Measurements from ENCODE around the gene SMG7.

SMG7 gene

GRCh38 chr1:183470961-183471742 is 1.1 kb upstream of the SMG7 start (continued):
- TF ChIP-seq, protein P1, sequence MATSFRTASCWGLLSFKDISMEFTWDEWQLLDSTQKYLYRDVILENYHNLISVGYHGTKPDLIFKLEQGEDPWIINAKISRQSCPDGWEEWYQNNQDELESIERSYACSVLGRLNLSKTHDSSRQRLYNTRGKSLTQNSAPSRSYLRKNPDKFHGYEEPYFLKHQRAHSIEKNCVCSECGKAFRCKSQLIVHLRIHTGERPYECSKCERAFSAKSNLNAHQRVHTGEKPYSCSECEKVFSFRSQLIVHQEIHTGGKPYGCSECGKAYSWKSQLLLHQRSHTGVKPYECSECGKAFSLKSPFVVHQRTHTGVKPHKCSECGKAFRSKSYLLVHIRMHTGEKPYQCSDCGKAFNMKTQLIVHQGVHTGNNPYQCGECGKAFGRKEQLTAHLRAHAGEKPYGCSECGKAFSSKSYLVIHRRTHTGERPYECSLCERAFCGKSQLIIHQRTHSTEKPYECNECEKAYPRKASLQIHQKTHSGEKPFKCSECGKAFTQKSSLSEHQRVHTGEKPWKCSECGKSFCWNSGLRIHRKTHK (tag by site-specific recombination; IDR thresholded peaks at IDR 0.05) = no peak
- TF ChIP-seq, protein P2, sequence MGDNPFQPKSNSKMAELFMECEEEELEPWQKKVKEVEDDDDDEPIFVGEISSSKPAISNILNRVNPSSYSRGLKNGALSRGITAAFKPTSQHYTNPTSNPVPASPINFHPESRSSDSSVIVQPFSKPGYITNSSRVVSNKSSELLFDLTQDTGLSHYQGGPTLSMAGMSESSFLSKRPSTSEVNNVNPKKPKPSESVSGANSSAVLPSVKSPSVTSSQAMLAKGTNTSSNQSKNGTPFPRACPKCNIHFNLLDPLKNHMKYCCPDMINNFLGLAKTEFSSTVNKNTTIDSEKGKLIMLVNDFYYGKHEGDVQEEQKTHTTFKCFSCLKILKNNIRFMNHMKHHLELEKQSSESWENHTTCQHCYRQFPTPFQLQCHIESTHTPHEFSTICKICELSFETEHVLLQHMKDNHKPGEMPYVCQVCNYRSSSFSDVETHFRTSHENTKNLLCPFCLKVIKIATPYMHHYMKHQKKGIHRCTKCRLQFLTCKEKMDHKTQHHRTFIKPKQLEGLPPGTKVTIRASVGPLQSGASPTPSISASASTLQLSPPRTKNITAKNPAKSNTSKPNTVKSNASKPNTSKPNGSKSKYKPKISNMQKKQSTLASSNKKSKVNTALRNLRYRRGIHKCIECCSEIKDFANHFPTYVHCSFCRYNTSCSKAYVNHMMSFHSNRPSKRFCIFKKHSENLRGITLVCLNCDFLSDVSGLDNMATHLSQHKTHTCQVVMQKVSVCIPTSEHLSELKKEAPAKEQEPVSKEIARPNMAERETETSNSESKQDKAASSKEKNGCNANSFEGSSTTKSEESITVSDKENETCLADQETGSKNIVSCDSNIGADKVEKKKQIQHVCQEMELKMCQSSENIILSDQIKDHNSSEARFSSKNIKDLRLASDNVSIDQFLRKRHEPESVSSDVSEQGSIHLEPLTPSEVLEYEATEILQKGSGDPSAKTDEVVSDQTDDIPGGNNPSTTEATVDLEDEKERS (tag by site-specific recombination; IDR thresholded peaks at IDR 0.05) = 0 out of 2 replicates have a peak, but pooled peaks have one; percentile 10
- no peak for TF ChIP-seq ZNF214 (tag by site-specific recombination; IDR thresholded peaks at IDR 0.05; ENCODE audit: borderline replicate concordance)
- no peak for TF ChIP-seq ZSCAN16 (tag by site-specific recombination; IDR thresholded peaks at IDR 0.05)
- TF ChIP-seq MEIS1 (CRISPR knock-in tag; IDR thresholded peaks at IDR 0.05; ENCODE audit: borderline replicate concordance) = no peak
- TF ChIP-seq ZNF138 (tag by site-specific recombination; IDR thresholded peaks at IDR 0.05; ENCODE audit: borderline replicate concordance) = no peak
- TF ChIP-seq ZNF548 (tag by site-specific recombination; IDR thresholded peaks at IDR 0.05) = peak; percentile 82; the same call in 1 of the 2 replicates
- TF ChIP-seq GFI1B (tag by site-specific recombination; IDR thresholded peaks at IDR 0.05) = no peak
- TF ChIP-seq ZNF221 (tag by site-specific recombination; IDR thresholded peaks at IDR 0.05; ENCODE audit: borderline replicate concordance) = no peak
- TF ChIP-seq GLI4 (tag by site-specific recombination; IDR thresholded peaks at IDR 0.05) = peak; percentile 75
- no peak for TF ChIP-seq ZNF211 (tag by site-specific recombination; IDR thresholded peaks at IDR 0.05; ENCODE audit: low read depth)
- peak; percentile 81 for TF ChIP-seq ZNF501 (tag by site-specific recombination; IDR thresholded peaks at IDR 0.05)
- TF ChIP-seq ZNF626 (tag by site-specific recombination; IDR thresholded peaks at IDR 0.05) = no peak
- TF ChIP-seq GLIS1 (tag by site-specific recombination; IDR thresholded peaks at IDR 0.05) = 0 out of 2 replicates have a peak, but pooled peaks have one; percentile 55
- TF ChIP-seq, protein P3, sequence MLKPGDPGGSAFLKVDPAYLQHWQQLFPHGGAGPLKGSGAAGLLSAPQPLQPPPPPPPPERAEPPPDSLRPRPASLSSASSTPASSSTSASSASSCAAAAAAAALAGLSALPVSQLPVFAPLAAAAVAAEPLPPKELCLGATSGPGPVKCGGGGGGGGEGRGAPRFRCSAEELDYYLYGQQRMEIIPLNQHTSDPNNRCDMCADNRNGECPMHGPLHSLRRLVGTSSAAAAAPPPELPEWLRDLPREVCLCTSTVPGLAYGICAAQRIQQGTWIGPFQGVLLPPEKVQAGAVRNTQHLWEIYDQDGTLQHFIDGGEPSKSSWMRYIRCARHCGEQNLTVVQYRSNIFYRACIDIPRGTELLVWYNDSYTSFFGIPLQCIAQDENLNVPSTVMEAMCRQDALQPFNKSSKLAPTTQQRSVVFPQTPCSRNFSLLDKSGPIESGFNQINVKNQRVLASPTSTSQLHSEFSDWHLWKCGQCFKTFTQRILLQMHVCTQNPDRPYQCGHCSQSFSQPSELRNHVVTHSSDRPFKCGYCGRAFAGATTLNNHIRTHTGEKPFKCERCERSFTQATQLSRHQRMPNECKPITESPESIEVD (tag by site-specific recombination; IDR thresholded peaks at IDR 0.05) = no peak
- TF ChIP-seq ZNF621 (tag by site-specific recombination; IDR thresholded peaks at IDR 0.05) = no peak
- no peak for TF ChIP-seq GLI2 (tag by site-specific recombination; IDR thresholded peaks at IDR 0.05; ENCODE audit: borderline replicate concordance, low read depth)
- TF ChIP-seq ZBTB26 (tag by site-specific recombination; optimal IDR thresholded peaks at IDR 0.05) = peak; percentile 68
- no peak for TF ChIP-seq ZNF658 (tag by site-specific recombination; IDR thresholded peaks at IDR 0.05)
- no peak for TF ChIP-seq ZNF433 (tag by site-specific recombination; IDR thresholded peaks at IDR 0.05; ENCODE audit: low read depth)
- no peak for TF ChIP-seq ZNF148 (tag by site-specific recombination; IDR thresholded peaks at IDR 0.05; ENCODE audit: borderline replicate concordance)
- peak; percentile 56; the same call in 1 of the 2 replicates for TF ChIP-seq MZF1 (tag by site-specific recombination; IDR thresholded peaks at IDR 0.05; ENCODE audit: borderline replicate concordance)
- TF ChIP-seq ZNF555 (tag by site-specific recombination; conservative IDR thresholded peaks at IDR 0.05) = no peak
- TF ChIP-seq ZNF223 (tag by site-specific recombination; IDR thresholded peaks at IDR 0.05) = no peak
- TF ChIP-seq ZBTB49 (tag by site-specific recombination; IDR thresholded peaks at IDR 0.05; ENCODE audit: low read depth) = no peak
- no peak for TF ChIP-seq ZNF140 (tag by site-specific recombination; IDR thresholded peaks at IDR 0.05)

Measured in HEK293 (cell line).